Prostate gland (tissue), 2 donors: ENCODE measurements around the gene DICER1. TPM values are rescaled to one million over a fixed set of nuclear protein-coding genes. Genes with fewer than 3 reads are reported as not detected.
"Not testable (repeated sequence)": the region's sequence is repeated elsewhere in the genome, so short reads cannot be mapped to it uniquely, and the experiment has no call there.

Source experiments
- DNase-seq: peaks from one replicate; pipeline ENCODE4 v3.0.0-alpha.2; 2019; ENCODE audit warnings: low spot score
- H3K27ac ChIP-seq, 2 donors: fragments of 200-600 bp; sonication (generic); 2 replicates each; pipeline ENCODE4 v1.5.1; 2017 to 2019
- H3K27me3 ChIP-seq: fragments of 200-600 bp; sonication (generic); replicated peaks from 2 replicates; pipeline ENCODE4 v1.5.1; 2019; ENCODE audit not compliant: insufficient read depth
- H3K36me3 ChIP-seq, 2 donors: fragments of 200-600 bp; sonication (generic); 1 replicate in 1 of 2; 2 replicates in 1 of 2; pipeline versions ENCODE4 v1.5.1 to v1.8.1; 2017 to 2019
- H3K4me1 ChIP-seq: fragments of 200-600 bp; sonication (generic); replicated peaks from 2 replicates; pipeline ENCODE4 v1.5.1; 2019
- H3K4me3 ChIP-seq, 2 donors: fragments of 200-600 bp; sonication (generic); 2 replicates each; pipeline ENCODE4 v1.5.1; 2017 to 2019
- H3K9me3 ChIP-seq: fragments of 200-600 bp; sonication (generic); 2 replicates; pipeline ENCODE4 v1.5.1; 2017
- POLR2A ChIP-seq: fragments of 450-650 bp; IDR thresholded peaks from one replicate; pipeline ENCODE4 v1.6.1; 2016; ENCODE audit warnings: antibody characterized with exemption, mild to moderate bottlenecking
- POLR2AphosphoS5 ChIP-seq: sonication (generic); formaldehyde crosslinking; IDR thresholded peaks from one replicate; pipeline ENCODE4 v1.6.1; 2017; ENCODE audit warnings: antibody characterized with exemption
- WGBS: methylation state at CpG from one replicate; pipeline ENCODE4 v1.1.5; 2018; 5-methylcytosine and 5-hydroxymethylcytosine counted together
- intact Hi-C: fragments of 100-400 bp; cut with DNase I; formaldehyde crosslinking; loops from one replicate; pipeline ENCODE4 v1.14.2; 2022
- total RNA-seq, 2 donors: library from RNA; depleted of rRNA; stranded (reverse); fragments of >200 nt; gene quantifications; one replicate each; pipeline ENCODE4 v1.1.0, GENCODE V29; 2016
- TF ChIP-seq, protein P1 (sequence below), 4 experiments: fragments of 200-600 bp in 2 of 4; fragments of 450-650 bp in 2 of 4; sonication (generic) in 2 of 4; IDR thresholded peaks; 1 replicate in 3 of 4; 2 replicates in 1 of 4; pipeline ENCODE4 v1.5.1; 2016 to 2019; ENCODE audit warnings: antibody characterized with exemption in 4 of 4, mild to moderate bottlenecking in 2 of 4, moderate library complexity in 2 of 4

DICER1 gene
- total RNA-seq, 2 donors from 2014 or later = 25.4 to 86.3 TPM

DNA sequence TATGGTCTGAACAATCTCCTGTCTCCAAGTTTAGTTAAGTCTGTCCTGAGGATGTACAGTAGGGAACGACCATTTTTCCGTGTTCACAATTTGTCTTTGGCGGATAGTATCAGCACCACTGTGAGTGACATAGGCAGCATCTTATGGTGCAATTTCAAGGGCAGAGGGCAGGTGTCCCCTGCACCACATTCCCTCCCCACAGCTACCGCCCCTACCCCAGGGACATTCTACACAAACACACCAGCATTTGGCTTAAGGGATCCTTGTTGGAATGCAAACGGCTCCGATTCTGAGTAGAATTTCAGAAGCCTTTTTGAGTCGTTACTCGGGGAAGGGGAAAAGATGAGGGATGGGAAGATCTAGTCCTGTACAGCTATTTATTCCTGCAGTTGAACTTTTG is 25.1 kb upstream of the DICER1 start:
- Histone ChIP-seq H3K27me3 (no peaks in the 10 kb centered on the region), H3K27ac (no peak overlapping the region), H3K36me3 (no peaks in the 10 kb centered on the region), H3K9me3 (no peaks in the 10 kb centered on the region), H3K4me3 (no peak overlapping the region), H3K4me1 (no peaks in the 10 kb centered on the region)
- no peak for DNase-seq
- TF ChIP-seq POLR2AphosphoS5 (no peak), POLR2A (no peak)
- TF ChIP-seq, protein P1, sequence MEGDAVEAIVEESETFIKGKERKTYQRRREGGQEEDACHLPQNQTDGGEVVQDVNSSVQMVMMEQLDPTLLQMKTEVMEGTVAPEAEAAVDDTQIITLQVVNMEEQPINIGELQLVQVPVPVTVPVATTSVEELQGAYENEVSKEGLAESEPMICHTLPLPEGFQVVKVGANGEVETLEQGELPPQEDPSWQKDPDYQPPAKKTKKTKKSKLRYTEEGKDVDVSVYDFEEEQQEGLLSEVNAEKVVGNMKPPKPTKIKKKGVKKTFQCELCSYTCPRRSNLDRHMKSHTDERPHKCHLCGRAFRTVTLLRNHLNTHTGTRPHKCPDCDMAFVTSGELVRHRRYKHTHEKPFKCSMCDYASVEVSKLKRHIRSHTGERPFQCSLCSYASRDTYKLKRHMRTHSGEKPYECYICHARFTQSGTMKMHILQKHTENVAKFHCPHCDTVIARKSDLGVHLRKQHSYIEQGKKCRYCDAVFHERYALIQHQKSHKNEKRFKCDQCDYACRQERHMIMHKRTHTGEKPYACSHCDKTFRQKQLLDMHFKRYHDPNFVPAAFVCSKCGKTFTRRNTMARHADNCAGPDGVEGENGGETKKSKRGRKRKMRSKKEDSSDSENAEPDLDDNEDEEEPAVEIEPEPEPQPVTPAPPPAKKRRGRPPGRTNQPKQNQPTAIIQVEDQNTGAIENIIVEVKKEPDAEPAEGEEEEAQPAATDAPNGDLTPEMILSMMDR (IDR thresholded peaks at IDR 0.05) = no peak
- intact Hi-C loops = no loop called here
- 90% methylated on average over 8 of the region's 8 CpGs for WGBS

DNA sequence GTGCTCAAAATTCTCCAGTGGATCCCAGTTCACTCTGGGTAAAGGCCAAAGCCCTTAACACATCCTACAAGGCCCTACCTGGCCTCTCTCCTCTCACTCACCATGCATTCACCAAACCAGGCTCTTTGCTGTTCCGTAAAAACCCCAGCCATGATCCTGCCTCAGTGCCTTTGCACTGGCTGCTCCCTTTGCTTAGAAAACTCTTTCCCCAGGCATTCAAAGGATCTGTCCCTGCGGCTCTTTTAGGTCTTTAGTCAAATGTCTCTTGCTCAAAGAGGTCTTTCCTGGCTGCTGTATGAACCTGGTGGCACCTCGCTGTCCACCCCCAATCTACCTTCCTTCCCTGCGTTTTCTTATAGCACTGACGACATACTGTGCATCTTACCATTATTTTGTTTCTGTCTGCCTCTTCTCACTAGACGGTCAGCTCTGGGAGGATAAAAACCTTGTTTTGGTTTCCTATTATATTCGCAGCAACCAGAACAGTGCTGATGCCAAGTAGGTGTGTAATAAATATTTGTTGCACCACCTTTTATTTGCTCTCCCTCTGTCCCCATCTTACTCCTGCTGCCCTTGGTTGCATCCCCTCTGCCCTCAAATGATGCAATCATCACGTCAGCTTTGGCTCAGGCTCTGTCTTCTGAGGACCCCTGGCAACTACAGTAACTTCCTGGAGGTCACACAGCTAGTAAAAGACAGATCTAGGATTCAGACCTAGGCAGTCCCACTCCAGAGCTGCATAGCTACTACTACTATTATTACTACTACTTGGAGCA is 23.8 kb upstream of the DICER1 start:
- no peaks in the 10 kb centered on the region for H3K27me3 ChIP-seq
- 89% methylated on average over 8 of the region's 8 CpGs for WGBS
- H3K9me3 ChIP-seq = no peaks in the 10 kb centered on the region
- intact Hi-C loops = no loop called here
- no peaks in the 10 kb centered on the region for H3K36me3 ChIP-seq
- TF ChIP-seq POLR2A (no peak), POLR2AphosphoS5 (no peak)
- TF ChIP-seq, protein P1 (IDR thresholded peaks at IDR 0.05) = no peak
- DNase-seq = no peak
- H3K4me3 ChIP-seq = no peak overlapping the region
- H3K4me1 ChIP-seq = no peaks in the 10 kb centered on the region
- no peak overlapping the region for H3K27ac ChIP-seq

DNA sequence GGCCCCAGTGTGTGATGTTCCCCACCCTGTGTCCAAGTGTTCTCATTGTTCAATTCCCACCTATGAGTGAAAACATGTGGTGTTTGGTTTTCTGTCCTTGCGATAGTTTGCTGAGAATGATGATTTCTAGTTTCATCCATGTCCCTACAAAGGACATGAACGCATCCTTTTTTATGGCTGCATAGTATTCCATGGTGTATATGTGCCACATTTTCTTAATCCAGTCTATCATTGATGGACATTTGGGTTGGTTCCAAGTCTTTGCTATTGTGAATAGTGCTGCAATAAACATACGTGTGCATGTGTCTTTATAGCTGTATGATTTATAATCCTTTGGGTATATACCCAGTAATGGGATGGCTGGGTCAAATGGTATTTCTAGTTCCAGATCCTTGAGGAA is 18.3 kb upstream of the DICER1 start:
- H3K4me3 ChIP-seq, H3K27me3 ChIP-seq, H3K27ac ChIP-seq, H3K4me1 ChIP-seq, DNase-seq, H3K9me3 ChIP-seq, H3K36me3 ChIP-seq: not testable (repeated sequence)
- WGBS = 94% methylated on average over 3 of the region's 3 CpGs
- intact Hi-C loops = loop anchor here (2.0 kb wide), 1 partner anchor 255 kb away; no protein-coding TSS in a partner anchor

DNA sequence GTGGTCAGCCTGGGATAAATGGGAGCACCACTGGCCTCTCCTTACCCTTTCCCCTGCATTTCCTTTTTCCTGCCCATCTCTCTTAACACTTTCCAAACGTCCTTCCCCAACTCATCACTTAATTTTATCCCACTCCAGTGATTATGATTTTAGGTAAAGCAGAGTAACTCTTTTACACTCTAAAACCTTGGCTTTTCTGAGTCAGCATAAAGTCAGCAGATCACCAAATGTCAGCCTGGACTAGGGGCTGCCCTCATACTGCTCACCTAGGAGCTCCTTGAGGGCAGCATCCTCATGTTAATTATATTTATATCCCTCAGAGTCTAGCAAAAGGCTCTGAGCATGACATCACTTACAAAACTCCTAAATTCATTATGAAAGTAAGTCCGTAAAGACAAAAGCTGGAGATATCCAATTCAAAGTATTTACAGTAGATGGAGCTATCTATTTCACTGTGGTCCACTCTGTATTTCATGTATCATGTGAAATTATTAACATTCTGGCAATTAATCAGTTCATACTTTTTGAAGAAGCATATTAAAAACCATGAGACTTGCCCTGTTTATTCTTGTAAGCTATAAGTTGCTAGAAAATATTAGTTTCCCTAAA is 17.0 kb upstream of the DICER1 start:
- DNase-seq = no peak
- TF ChIP-seq POLR2A (no peak), POLR2AphosphoS5 (no peak)
- TF ChIP-seq, protein P1 (IDR thresholded peaks at IDR 0.05) = peak in 2 of 4 experiments; percentile 34 to 44
- no peaks in the 10 kb centered on the region for H3K27me3 ChIP-seq
- no peak overlapping the region for H3K4me3 ChIP-seq
- H3K4me1 ChIP-seq = no peaks in the 10 kb centered on the region
- H3K9me3 ChIP-seq = no peaks in the 10 kb centered on the region
- intact Hi-C loops = loop anchor here (2.0 kb wide), 1 partner anchor 257 kb away; no protein-coding TSS in a partner anchor
- no peak overlapping the region for H3K27ac ChIP-seq
- H3K36me3 ChIP-seq = no peaks in the 10 kb centered on the region
- 30% methylated on average over 2 of the region's 2 CpGs for WGBS

DNA sequence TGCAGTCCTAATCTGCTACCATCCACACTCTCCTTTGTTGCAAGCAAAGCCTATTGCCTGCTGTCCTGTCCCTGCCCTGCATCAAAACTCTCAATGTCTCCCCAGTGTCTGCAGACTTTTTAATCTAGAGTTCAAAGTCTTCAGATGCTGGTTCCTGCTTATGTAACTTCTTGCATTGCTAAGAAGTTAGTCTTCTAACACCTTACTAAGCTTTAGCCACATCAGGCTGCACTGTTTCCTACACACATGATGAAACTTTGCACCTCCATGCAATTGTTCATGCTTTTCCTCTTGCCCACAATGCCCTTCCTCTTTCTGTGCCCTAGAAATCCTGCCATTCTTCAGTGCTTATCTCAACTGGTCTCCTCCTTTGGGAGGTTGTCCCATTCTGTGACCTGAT is 16.2 kb upstream of the DICER1 start:
- Histone ChIP-seq H3K9me3 (no peaks in the 10 kb centered on the region), H3K4me1 (no peaks in the 10 kb centered on the region), H3K27me3 (no peaks in the 10 kb centered on the region), H3K27ac (no peak overlapping the region), H3K36me3 (no peaks in the 10 kb centered on the region), H3K4me3 (no peak overlapping the region)
- DNase-seq = no peak
- TF ChIP-seq POLR2A (no peak), POLR2AphosphoS5 (no peak)
- TF ChIP-seq, protein P1 (IDR thresholded peaks at IDR 0.05) = no peak
- intact Hi-C loops = no loop called here
